Stomach (tissue), 9 donors: ENCODE data around the gene ADAM15. TPM values are rescaled to one million over a fixed set of nuclear protein-coding genes. Genes with fewer than 3 reads are reported as not detected.

Experiments used
- DNase-seq, 2 donors: peaks; one replicate each; pipeline versions ENCODE4 v3.0.0 to v3.0.0-alpha.2; 2013 to 2019
- H3K27ac ChIP-seq, 5 donors: fragments of 200-600 bp in 4 of 5; sonication (generic) in 4 of 5; one replicate each; pipeline ENCODE4 v1.5.1; 2013 to 2019; ENCODE audit warnings: mild to moderate bottlenecking in 1 of 5, moderate library complexity in 1 of 5
- H3K27me3 ChIP-seq, 3 donors: fragments of 200-600 bp; sonication (generic); one replicate each; pipeline ENCODE4 v1.5.1; 2017 to 2019; ENCODE audit warnings: mixed run types in 1 of 3
- H3K36me3 ChIP-seq, 4 donors: fragments of 200-600 bp; sonication (generic); 1 replicate in 3 of 4; 2 replicates in 1 of 4; pipeline ENCODE4 v1.5.1; 2016 to 2019
- H3K4me1 ChIP-seq, 4 donors: fragments of 200-600 bp; sonication (generic); one replicate each; pipeline ENCODE4 v1.5.1; 2016 to 2019
- H3K4me3 ChIP-seq, 4 donors: fragments of 200-600 bp; sonication (generic) in 3 of 4; one replicate each; pipeline ENCODE4 v1.5.1; 2016 to 2019; ENCODE audit warnings: mild to moderate bottlenecking in 1 of 4
- H3K9me3 ChIP-seq, 4 donors: fragments of 200-600 bp; sonication (generic); one replicate each; pipeline ENCODE4 v1.5.1; 2016 to 2019
- EP300 ChIP-seq: sonication (generic); formaldehyde crosslinking; IDR thresholded peaks from one replicate; pipeline ENCODE4 v1.6.1; 2017; ENCODE audit warnings: antibody characterized with exemption
- POLR2A ChIP-seq, 4 donors: fragments of 450-650 bp; IDR thresholded peaks; one replicate each; pipeline ENCODE4 v1.6.1; 2016; ENCODE audit warnings: antibody characterized with exemption in 4 of 4, control low read depth in 2 of 4, mild to moderate bottlenecking in 1 of 4, moderate library complexity in 1 of 4
- POLR2AphosphoS5 ChIP-seq, 3 donors: sonication (generic); formaldehyde crosslinking; IDR thresholded peaks; one replicate each; pipeline ENCODE4 v1.6.1; 2016; ENCODE audit warnings: antibody characterized with exemption in 3 of 3
- WGBS, 5 donors: extraction: QIAGEN DNeasy Blood & Tissue Kit in 3 of 5; methylation state at CpG; one replicate each; pipeline versions ENCODE4 v1.1.5 to v1.1.7; 2013 to 2018; 5-methylcytosine and 5-hydroxymethylcytosine counted together
- intact Hi-C: fragments of 100-400 bp; cut with DNase I; formaldehyde crosslinking; loops from one replicate; pipeline ENCODE4 v1.15.1; 2023; ENCODE audit warnings: low total_unique reads
- polyA plus RNA-seq, 3 donors: library from polyadenylated mRNA; stranded (reverse); fragments of 200-250 nt; gene quantifications; one replicate each; pipeline ENCODE4 v1.2.3, GENCODE V29; 2013
- total RNA-seq, 5 donors: library from RNA; depleted of rRNA; stranded (reverse); fragments of >200 nt; gene quantifications; one replicate each; pipeline versions ENCODE4 v1.1.0 to v1.2.3, GENCODE V29; 2014 to 2016
- TF ChIP-seq, protein P1 (sequence below), 7 experiments: fragments of 450-650 bp in 4 of 7; fragments of 200-600 bp in 3 of 7; sonication (generic) in 3 of 7; IDR thresholded peaks; one replicate each; pipeline ENCODE4 v1.5.1; 2016 to 2019; ENCODE audit warnings: antibody characterized with exemption in 7 of 7, control low read depth in 2 of 7, mild to moderate bottlenecking in 1 of 7
- donor health status: healthy with polysubstance abuse.
- donor health status: Bipolar disorder and iron deficiency.
- donor health status: healthy.

The ADAM15 gene
- total and polyA plus RNA-seq, 8 donors: 56.2 to 335 (median 154) TPM

DNA sequence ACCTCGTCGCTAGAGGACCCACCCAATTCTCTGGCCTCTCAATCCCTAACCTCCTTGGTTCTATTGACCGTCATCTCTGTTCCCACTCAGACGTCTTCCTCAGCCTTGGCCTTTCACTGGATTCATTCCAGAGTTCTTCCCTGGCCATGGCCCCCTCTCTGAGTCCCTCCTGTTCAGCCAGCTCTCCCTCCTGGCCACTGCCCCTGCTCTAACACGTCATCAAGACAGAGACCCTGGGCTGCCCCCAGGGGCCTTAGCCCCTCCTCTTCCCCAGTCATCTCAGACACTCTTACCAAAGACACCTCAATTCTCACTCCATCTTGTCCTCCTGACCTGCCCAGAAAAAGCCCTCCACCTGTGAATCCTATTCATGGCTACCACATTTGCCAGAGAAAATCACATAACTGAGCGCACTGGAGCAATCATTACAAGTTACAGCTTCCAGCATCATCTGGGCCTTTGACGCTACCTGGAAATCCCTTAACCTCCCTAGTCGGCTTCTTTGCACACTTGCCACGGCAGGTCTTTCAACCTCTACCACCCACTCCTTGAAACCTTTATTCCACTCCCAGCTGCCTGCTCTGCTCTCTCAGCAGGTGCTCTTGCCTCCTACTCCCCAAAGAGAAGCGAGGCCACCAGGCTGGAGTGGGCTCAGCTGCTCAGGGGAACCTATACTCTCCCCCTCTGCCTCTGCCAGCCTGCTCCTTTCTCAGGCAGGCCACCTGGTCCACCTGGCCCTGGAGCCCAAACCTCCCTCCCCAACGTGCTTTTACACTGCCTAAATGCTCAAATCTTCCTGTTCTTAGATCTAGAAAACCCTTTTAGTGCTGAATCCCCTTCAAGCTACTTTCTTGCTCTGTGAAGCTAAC, 31.5 kb upstream of the ADAM15 start:
- Histone ChIP-seq H3K27ac (peak overlapping the region in 1 of 5 donors; percentile 28), H3K36me3 (peaks cover 18 to 31% (median 22%) of the 10 kb centered on the region in 4 donors), H3K9me3 (no peaks in the 10 kb centered on the region), H3K27me3 (no peaks in the 10 kb centered on the region), H3K4me3 (no peak overlapping the region), H3K4me1 (peaks cover 20 to 54% (median 44%) of the 10 kb centered on the region in 4 donors)
- TF ChIP-seq, protein P1, sequence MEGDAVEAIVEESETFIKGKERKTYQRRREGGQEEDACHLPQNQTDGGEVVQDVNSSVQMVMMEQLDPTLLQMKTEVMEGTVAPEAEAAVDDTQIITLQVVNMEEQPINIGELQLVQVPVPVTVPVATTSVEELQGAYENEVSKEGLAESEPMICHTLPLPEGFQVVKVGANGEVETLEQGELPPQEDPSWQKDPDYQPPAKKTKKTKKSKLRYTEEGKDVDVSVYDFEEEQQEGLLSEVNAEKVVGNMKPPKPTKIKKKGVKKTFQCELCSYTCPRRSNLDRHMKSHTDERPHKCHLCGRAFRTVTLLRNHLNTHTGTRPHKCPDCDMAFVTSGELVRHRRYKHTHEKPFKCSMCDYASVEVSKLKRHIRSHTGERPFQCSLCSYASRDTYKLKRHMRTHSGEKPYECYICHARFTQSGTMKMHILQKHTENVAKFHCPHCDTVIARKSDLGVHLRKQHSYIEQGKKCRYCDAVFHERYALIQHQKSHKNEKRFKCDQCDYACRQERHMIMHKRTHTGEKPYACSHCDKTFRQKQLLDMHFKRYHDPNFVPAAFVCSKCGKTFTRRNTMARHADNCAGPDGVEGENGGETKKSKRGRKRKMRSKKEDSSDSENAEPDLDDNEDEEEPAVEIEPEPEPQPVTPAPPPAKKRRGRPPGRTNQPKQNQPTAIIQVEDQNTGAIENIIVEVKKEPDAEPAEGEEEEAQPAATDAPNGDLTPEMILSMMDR (IDR thresholded peaks at IDR 0.05): no peak
- TF ChIP-seq EP300 (no peak), POLR2AphosphoS5 (IDR thresholded peaks at IDR 0.05) (no peak), POLR2A (IDR thresholded peaks at IDR 0.05) (no peak)
- WGBS, 5 donors: 72 to 77% (median 73%) methylated on average over 11 of the region's 11 CpGs
- no peak for DNase-seq
- intact Hi-C loops: loop anchor here (10.0 kb wide), 1 partner anchor 55 kb away; the partner anchor contains the start of gene PYGO2

DNA sequence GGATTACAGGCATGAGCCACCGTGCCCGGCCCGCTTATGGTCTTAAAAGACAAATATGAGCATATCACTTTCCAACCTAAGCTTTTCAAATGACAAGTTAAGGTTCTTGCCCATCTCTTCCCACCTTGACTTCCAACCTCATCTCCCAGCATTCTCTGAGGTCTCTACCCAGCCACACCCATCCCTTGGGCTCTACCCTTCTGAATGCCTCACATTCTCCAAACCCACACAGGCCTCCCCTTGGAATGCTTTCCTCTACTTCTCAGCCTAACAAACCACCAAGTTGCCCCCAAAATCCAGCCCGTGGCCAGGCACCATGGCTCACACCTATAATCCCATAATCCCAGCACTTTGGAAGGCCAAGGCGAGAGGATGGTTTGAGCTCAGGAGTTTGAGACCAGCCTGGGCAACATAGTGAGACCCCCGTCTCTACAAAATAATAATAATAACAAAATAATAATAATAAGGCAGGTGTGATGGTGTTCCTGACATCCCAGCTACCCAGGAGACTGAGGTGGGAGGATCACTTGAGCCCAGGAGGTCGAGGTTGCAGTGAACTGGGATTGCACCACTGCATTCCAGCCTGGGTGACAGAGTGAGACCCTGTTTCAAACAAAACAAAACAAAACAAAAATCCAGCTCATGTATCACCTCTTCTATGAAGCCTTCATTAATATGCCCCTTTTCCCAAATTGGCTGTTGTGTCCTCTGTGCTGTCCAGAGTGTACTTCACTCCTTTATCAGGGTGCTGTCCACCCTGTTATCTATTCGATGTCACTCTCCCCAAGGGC, 28.8 kb upstream of the ADAM15 start:
- no peaks in the 10 kb centered on the region for H3K27me3 ChIP-seq
- intact Hi-C loops: no loop called here
- no peak overlapping the region for H3K4me3 ChIP-seq
- H3K9me3 ChIP-seq: no peaks in the 10 kb centered on the region
- H3K27ac ChIP-seq: no peak overlapping the region
- H3K4me1 ChIP-seq: peaks cover 8 to 27% (median 18%) of the 10 kb centered on the region in 4 donors
- WGBS, 5 donors: 81 to 87% (median 83%) methylated on average over 8 of the region's 8 CpGs
- TF ChIP-seq POLR2A (IDR thresholded peaks at IDR 0.05): no peak
- TF ChIP-seq EP300: no peak
- TF ChIP-seq, protein P1 (IDR thresholded peaks at IDR 0.05): no peak
- TF ChIP-seq POLR2AphosphoS5 (IDR thresholded peaks at IDR 0.05): no peak
- DNase-seq: no peak
- H3K36me3 ChIP-seq: peaks cover 0 to 9% (median 0%) of the 10 kb centered on the region in 4 donors

DNA sequence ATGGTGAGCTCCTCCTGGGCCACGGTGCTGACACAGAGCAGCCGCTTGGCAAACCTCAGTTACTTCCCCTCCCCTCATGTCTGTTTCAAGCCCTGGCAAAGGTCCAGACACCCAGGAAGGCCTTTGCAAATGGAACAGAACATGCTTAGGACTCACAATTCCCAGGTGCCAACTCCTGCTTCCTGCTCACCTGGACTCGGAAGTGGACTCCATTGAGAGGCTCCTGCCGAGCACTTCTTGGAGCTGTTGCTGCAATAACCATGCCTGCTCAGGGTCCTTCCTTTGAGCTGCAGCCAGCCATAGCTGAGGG, 28.2 kb upstream of the ADAM15 start:
- H3K27me3 ChIP-seq: no peaks in the 10 kb centered on the region
- peak; percentile 33 to 68 for DNase-seq
- H3K9me3 ChIP-seq: no peaks in the 10 kb centered on the region
- no peak overlapping the region for H3K27ac ChIP-seq
- H3K36me3 ChIP-seq: peaks cover 0 to 9% (median 0%) of the 10 kb centered on the region in 4 donors
- TF ChIP-seq POLR2AphosphoS5 (IDR thresholded peaks at IDR 0.05): no peak
- no peak for TF ChIP-seq EP300
- TF ChIP-seq POLR2A (IDR thresholded peaks at IDR 0.05): no peak
- TF ChIP-seq, protein P1 (IDR thresholded peaks at IDR 0.05): no peak
- H3K4me3 ChIP-seq: no peak overlapping the region
- intact Hi-C loops: no loop called here
- 30 to 56% (median 35%) methylated on average over 4 of the region's 4 CpGs for WGBS, 5 donors
- peaks cover 5 to 23% (median 12%) of the 10 kb centered on the region in 4 donors for H3K4me1 ChIP-seq

DNA sequence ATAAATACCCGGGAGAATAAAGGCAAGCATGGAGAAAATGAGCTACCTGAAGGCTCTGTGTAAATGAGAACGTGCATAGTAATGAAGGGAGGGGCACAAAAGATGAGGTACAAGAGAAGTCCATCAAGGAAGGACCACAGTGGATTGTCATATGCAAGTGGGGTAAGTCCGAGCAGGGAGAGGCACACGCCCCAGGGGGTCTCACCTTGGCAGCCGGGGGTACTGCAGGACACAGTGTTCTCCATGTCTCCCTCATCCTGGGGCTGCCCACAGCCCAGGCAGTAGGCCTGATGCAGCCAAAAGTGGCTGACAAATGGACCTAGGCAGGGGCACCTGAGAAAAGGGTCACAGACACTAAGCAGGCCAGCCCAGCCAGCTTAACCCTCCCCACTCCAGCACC, 27.5 kb upstream of the ADAM15 start:
- Histone ChIP-seq H3K4me1 (peaks cover 0 to 15% (median 5%) of the 10 kb centered on the region in 4 donors), H3K4me3 (no peak overlapping the region), H3K27ac (no peak overlapping the region), H3K27me3 (no peaks in the 10 kb centered on the region), H3K9me3 (no peaks in the 10 kb centered on the region), H3K36me3 (peaks cover 0 to 5% (median 0%) of the 10 kb centered on the region in 4 donors)
- TF ChIP-seq POLR2A (IDR thresholded peaks at IDR 0.05) (no peak), POLR2AphosphoS5 (IDR thresholded peaks at IDR 0.05) (no peak), EP300 (no peak)
- TF ChIP-seq, protein P1 (IDR thresholded peaks at IDR 0.05): no peak
- WGBS, 5 donors: 74 to 87% (median 77%) methylated on average over 5 of the region's 5 CpGs
- intact Hi-C loops: no loop called here
- no peak for DNase-seq
